ENCODE data around the gene EXOC4. TPM values are rescaled to one million over a fixed set of nuclear protein-coding genes. Genes with fewer than 3 reads are reported as not detected.

EXOC4 gene
- total RNA-seq, 4 donors from 2014 or later = 36.6 to 64.0 (median 57.4) TPM

DNA sequence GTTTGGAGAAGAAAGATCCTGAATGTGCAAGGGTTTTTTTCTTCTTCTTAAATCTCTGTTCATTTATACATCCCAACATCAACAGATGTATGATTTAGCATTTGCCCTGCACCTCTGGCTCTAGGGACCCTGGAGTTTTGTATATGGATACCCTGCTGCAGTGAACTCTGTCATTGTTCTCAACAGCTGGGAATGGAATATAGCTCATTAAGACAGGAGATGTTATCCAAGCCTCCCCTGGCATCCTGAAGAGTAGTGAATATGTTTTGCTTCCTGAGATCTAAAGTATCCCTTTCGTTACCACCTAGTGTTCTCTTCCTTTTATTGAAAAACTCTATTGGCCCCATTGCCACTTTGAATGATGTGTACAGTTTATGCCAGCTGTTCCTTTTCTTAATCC, 275.9 kb downstream of the EXOC4 start:
- Histone ChIP-seq H3K4me3 (no peak overlapping the region), H3K4me1 (peaks cover 0 to 9% (median 7%) of the 10 kb centered on the region in 4 donors), H3K27me3 (no peaks in the 10 kb centered on the region), H3K27ac (replicated peaks in 1 of 4) (no peak overlapping the region), H3K36me3 (no peaks in the 10 kb centered on the region), H3K9me3 (no peaks in the 10 kb centered on the region)
- intact Hi-C loops (cut with DNase I) = no loop called here
- no peak for DNase-seq (ENCODE audit: extremely low spot score)
- TF ChIP-seq POLR2AphosphoS5 (IDR thresholded peaks at IDR 0.05) (no peak), EP300 (IDR thresholded peaks at IDR 0.05) (no peak), POLR2A (IDR thresholded peaks at IDR 0.05; ENCODE audit: low read depth) (no peak)
- TF ChIP-seq, protein P1, sequence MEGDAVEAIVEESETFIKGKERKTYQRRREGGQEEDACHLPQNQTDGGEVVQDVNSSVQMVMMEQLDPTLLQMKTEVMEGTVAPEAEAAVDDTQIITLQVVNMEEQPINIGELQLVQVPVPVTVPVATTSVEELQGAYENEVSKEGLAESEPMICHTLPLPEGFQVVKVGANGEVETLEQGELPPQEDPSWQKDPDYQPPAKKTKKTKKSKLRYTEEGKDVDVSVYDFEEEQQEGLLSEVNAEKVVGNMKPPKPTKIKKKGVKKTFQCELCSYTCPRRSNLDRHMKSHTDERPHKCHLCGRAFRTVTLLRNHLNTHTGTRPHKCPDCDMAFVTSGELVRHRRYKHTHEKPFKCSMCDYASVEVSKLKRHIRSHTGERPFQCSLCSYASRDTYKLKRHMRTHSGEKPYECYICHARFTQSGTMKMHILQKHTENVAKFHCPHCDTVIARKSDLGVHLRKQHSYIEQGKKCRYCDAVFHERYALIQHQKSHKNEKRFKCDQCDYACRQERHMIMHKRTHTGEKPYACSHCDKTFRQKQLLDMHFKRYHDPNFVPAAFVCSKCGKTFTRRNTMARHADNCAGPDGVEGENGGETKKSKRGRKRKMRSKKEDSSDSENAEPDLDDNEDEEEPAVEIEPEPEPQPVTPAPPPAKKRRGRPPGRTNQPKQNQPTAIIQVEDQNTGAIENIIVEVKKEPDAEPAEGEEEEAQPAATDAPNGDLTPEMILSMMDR (IDR thresholded peaks at IDR 0.05) = no peak
- 78% methylated on average over 1 of the region's 1 CpG for WGBS

DNA sequence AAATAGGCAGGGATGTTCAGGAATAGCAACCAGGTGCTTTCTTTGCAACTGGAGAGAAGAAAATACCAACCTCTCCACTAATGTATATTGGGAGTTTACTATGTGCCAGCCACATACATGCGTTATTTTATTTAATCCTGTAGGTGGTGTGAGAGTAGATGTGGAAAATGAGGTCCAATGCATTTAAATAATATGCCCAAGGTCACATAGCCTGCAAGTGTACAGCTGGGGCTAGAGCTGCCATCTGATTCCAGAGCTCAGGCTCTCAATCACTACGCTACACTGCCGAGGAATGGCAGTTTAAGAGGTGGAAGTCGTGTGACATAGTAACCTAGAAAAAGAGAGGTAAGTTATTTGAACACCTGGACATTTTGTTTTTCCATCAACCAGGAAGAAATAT, 277.0 kb downstream of the EXOC4 start:
- no peak overlapping the region for H3K4me3 ChIP-seq
- peaks cover 0 to 9% (median 7%) of the 10 kb centered on the region in 4 donors for H3K4me1 ChIP-seq
- WGBS = 96% methylated on average over 4 of the region's 4 CpGs
- H3K36me3 ChIP-seq = no peaks in the 10 kb centered on the region
- DNase-seq (ENCODE audit: extremely low spot score) = no peak
- intact Hi-C loops (cut with DNase I) = no loop called here
- no peaks in the 10 kb centered on the region for H3K9me3 ChIP-seq
- TF ChIP-seq POLR2A (IDR thresholded peaks at IDR 0.05; ENCODE audit: low read depth) (no peak), POLR2AphosphoS5 (IDR thresholded peaks at IDR 0.05) (no peak)
- TF ChIP-seq, protein P1 (IDR thresholded peaks at IDR 0.05) = no peak
- H3K27me3 ChIP-seq = no peaks in the 10 kb centered on the region
- H3K27ac ChIP-seq (replicated peaks in 1 of 4) = no peak overlapping the region

DNA sequence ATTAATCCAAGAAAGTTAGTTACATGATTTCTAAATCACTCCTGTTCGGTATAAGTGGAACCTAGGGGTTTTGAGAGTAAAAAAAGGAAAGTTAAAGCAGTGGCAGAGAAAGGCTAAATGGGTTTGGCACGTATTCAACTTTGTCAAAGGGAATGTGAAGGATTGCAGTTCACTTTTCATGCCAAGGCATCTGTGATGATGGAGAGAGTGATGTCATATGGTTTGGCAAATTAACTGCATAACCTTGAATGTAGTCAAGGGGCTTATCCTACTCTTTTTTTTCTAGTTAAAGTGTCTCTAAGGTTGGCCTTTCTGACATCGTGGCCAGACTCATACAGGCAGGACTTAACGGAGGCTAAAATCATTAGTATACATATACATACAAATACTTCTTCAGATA, 277.8 kb downstream of the EXOC4 start:
- WGBS = 53% methylated on average over 4 of the region's 4 CpGs
- intact Hi-C loops (cut with DNase I) = no loop called here
- no peak for DNase-seq (ENCODE audit: extremely low spot score)
- peaks cover 0 to 9% (median 7%) of the 10 kb centered on the region in 4 donors for H3K4me1 ChIP-seq
- no peaks in the 10 kb centered on the region for H3K9me3 ChIP-seq
- no peak overlapping the region for H3K4me3 ChIP-seq
- H3K36me3 ChIP-seq = no peaks in the 10 kb centered on the region
- H3K27ac ChIP-seq (replicated peaks in 1 of 4) = no peak overlapping the region
- H3K27me3 ChIP-seq = no peaks in the 10 kb centered on the region
- TF ChIP-seq, protein P1 (IDR thresholded peaks at IDR 0.05) = no peak
- TF ChIP-seq EP300 (IDR thresholded peaks at IDR 0.05) = no peak
- no peak for TF ChIP-seq POLR2AphosphoS5 (IDR thresholded peaks at IDR 0.05)
- no peak for TF ChIP-seq POLR2A (IDR thresholded peaks at IDR 0.05; ENCODE audit: low read depth)

DNA sequence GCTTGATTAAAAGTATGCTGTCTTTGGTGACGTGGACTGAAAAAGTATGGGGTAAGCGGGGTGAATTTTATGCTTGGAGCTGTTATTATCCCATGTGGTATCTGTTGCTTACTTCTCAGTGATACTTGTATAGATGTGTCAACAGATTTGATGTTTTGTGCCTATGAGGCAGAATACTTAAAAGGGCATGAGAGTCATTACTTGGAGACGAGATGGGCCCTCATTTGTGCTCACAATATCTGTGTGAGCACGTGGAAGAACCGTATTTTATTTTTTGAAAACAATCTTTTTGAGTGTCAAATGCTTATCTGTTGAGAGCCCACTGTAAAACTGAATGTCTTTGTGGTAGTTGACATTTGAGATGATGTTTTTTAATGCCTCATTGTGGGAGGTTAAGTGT, 281.9 kb downstream of the EXOC4 start:
- no peak overlapping the region for H3K27ac ChIP-seq (replicated peaks in 1 of 4)
- no peak for DNase-seq (ENCODE audit: extremely low spot score)
- intact Hi-C loops (cut with DNase I) = no loop called here
- H3K4me1 ChIP-seq = peaks cover 0 to 9% (median 7%) of the 10 kb centered on the region in 4 donors
- TF ChIP-seq, protein P1 (IDR thresholded peaks at IDR 0.05) = no peak
- no peak for TF ChIP-seq POLR2AphosphoS5 (IDR thresholded peaks at IDR 0.05)
- TF ChIP-seq EP300 (IDR thresholded peaks at IDR 0.05) = no peak
- TF ChIP-seq POLR2A (IDR thresholded peaks at IDR 0.05; ENCODE audit: low read depth) = no peak
- H3K36me3 ChIP-seq = no peaks in the 10 kb centered on the region
- H3K4me3 ChIP-seq = no peak overlapping the region
- no peaks in the 10 kb centered on the region for H3K27me3 ChIP-seq
- H3K9me3 ChIP-seq = no peaks in the 10 kb centered on the region
- WGBS = 98% methylated on average over 5 of the region's 5 CpGs

DNA sequence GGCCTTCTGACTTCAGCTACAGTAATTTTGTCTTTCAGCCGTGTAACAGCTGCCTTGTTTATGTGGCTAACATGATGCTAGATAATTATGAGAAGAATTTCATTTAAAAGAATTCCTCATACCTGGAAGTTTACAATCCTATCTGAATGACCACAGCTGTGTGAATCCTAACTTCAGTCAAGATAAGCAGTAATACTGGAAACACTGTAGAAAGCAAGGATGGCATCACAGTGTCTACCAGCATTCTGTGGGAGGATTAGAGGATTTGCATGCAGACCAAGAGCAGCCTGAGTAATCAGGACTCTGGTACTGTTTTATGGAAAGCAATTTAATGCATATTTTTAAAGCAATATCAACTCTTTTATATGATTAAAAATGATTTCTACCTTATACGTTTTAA, 282.4 kb downstream of the EXOC4 start:
- Histone ChIP-seq H3K36me3 (no peaks in the 10 kb centered on the region), H3K4me3 (no peak overlapping the region), H3K4me1 (peaks cover 0 to 6% (median 5%) of the 10 kb centered on the region in 4 donors), H3K27me3 (no peaks in the 10 kb centered on the region), H3K9me3 (no peaks in the 10 kb centered on the region), H3K27ac (replicated peaks in 1 of 4) (no peak overlapping the region)
- 89% methylated on average over 2 of the region's 2 CpGs for WGBS
- TF ChIP-seq, protein P1 (IDR thresholded peaks at IDR 0.05) = no peak
- TF ChIP-seq EP300 (IDR thresholded peaks at IDR 0.05) = no peak
- TF ChIP-seq POLR2AphosphoS5 (IDR thresholded peaks at IDR 0.05) = no peak
- TF ChIP-seq POLR2A (IDR thresholded peaks at IDR 0.05; ENCODE audit: low read depth) = no peak
- no peak for DNase-seq (ENCODE audit: extremely low spot score)
- intact Hi-C loops (cut with DNase I) = no loop called here
